Right lobe of liver (tissue), 6 donors: Measurements from ENCODE around the gene CUL7. TPM values are rescaled to one million over a fixed set of nuclear protein-coding genes. Genes with fewer than 3 reads are reported as not detected.

Experiments used
- ATAC-seq, 4 donors: fragments of 200-7000 bp; cut with Tn5 transposase; one replicate each; pipeline ENCODE4 v1.9.1; 2020; ENCODE audit warnings: mild to moderate bottlenecking in 4 of 4, moderate library complexity in 4 of 4
- DNase-seq, 3 donors: peaks; one replicate each; pipeline ENCODE4 v3.0.0-alpha.2; 2020
- H3K27ac ChIP-seq, 3 donors: fragments of 200-600 bp; one replicate each; pipeline ENCODE4 v1.8.0; 2022
- H3K27me3 ChIP-seq, 2 donors: fragments of 200-600 bp; one replicate each; pipeline ENCODE4 v1.8.0; 2022
- H3K36me3 ChIP-seq, 4 donors: fragments of 200-600 bp; sonication (generic) in 1 of 4; one replicate each; pipeline versions ENCODE4 v1.5.1 to v1.8.0; 2017 to 2022; ENCODE audit warnings: control low read depth in 1 of 4
- H3K4me1 ChIP-seq, 4 donors: fragments of 200-600 bp; sonication (generic) in 1 of 4; one replicate each; pipeline versions ENCODE4 v1.5.1 to v1.8.0; 2017 to 2022; ENCODE audit warnings: control low read depth in 1 of 4
- H3K4me3 ChIP-seq, 3 donors: fragments of 200-600 bp; one replicate each; pipeline ENCODE4 v1.8.0; 2022
- H3K9me3 ChIP-seq, 4 donors: fragments of 200-600 bp; sonication (generic) in 1 of 4; one replicate each; pipeline versions ENCODE4 v1.5.1 to v1.8.0; 2017 to 2022; ENCODE audit warnings: control low read depth in 1 of 4
- CTCF ChIP-seq, 4 donors: fragments of 200-600 bp in 3 of 4; fragments of 450-650 bp in 1 of 4; IDR thresholded peaks; one replicate each; pipeline versions ENCODE4 v1.5.1 to v1.8.0; 2016 to 2022; ENCODE audit warnings: antibody characterized with exemption in 4 of 4, mild to moderate bottlenecking in 2 of 4
- POLR2A ChIP-seq: fragments of 450-650 bp; IDR thresholded peaks from one replicate; pipeline ENCODE4 v1.6.1; 2017; ENCODE audit warnings: antibody characterized with exemption, mild to moderate bottlenecking
- WGBS: methylation state at CpG from one replicate; pipeline ENCODE4 v1.1.6; 2018; ENCODE audit warnings: low coverage, low lambda C conversion rate; ENCODE audit not compliant: insufficient coverage; ENCODE audit errors: missing lambda C conversion rate; 5-methylcytosine and 5-hydroxymethylcytosine counted together
- intact Hi-C, 2 donors: fragments of 100-400 bp; cut with DNase I; formaldehyde crosslinking; loops; one replicate each; pipeline versions ENCODE4 v1.11.2 to v1.14.1; 2022
- total RNA-seq, 6 experiments: library from RNA; depleted of rRNA in 2 of 6; stranded (reverse); fragments of >200 nt in 2 of 6; fragmentation: NEBNext Ultra II Directional in 3 of 6; extraction: Animal tissue kit (Norgen Biotek cat#: 25700) in 3 of 6; gene quantifications; one replicate each; pipeline versions ENCODE4 v1.1.0 to v1.2.4, GENCODE V29; 2016 to 2023
- donor health status: DM: no; HTN: yes; CAD: no.
- donor health status: DM: no; HTN: no; CAD: no.
- donor health status: DM: no; HTN: no; CAD: no.
- donor health status: DM: no; HTN: yes; CAD: no.
- donor health status: DM: no; HTN: yes; CAD: no.

The CUL7 gene
- total RNA-seq, 6 experiments from 2014 or later: 6.5 to 12.7 (median 8.8) TPM

- H3K27me3 ChIP-seq: no peaks in the 10 kb centered on the region
- TF ChIP-seq POLR2A: no peak
- TF ChIP-seq CTCF (IDR thresholded peaks at IDR 0.05): no peak
- intact Hi-C loops: no loop called here
- no peak overlapping the region for H3K4me3 ChIP-seq
- no peaks in the 10 kb centered on the region for H3K9me3 ChIP-seq
- no peaks in the 10 kb centered on the region for H3K36me3 ChIP-seq
- H3K4me1 ChIP-seq: no peaks in the 10 kb centered on the region
- no peak overlapping the region for H3K27ac ChIP-seq
- no peak for DNase-seq
- 77% methylated on average over 3 of the region's 8 CpGs for WGBS
- peak in 1 of 4 donors; percentile 24 for ATAC-seq
These were observed 42.9 kb upstream of the CUL7 start for GRCh38 chr6:43096451-43097097.

GRCh38 chr6:43095939-43096338 lies 42.3 kb upstream of the CUL7 start:
- Histone ChIP-seq H3K36me3 (no peaks in the 10 kb centered on the region), H3K4me3 (no peak overlapping the region), H3K9me3 (no peaks in the 10 kb centered on the region), H3K27ac (no peak overlapping the region), H3K27me3 (no peaks in the 10 kb centered on the region), H3K4me1 (no peaks in the 10 kb centered on the region)
- ATAC-seq (no peak), DNase-seq (no peak)
- WGBS: 66% methylated on average over 6 of the region's 7 CpGs
- intact Hi-C loops: no loop called here
- TF ChIP-seq POLR2A: no peak
- TF ChIP-seq CTCF (IDR thresholded peaks at IDR 0.05): no peak

- peak overlapping the region in 2 of 3 donors; percentile 15 to 38 for H3K4me3 ChIP-seq
- H3K4me1 ChIP-seq: no peaks in the 10 kb centered on the region
- ATAC-seq (peak; percentile 80 to 93 (median 82)), DNase-seq (no peak)
- no peaks in the 10 kb centered on the region for H3K27me3 ChIP-seq
- intact Hi-C loops: no loop called here
- 54% methylated on average over 9 of the region's 9 CpGs for WGBS
- no peaks in the 10 kb centered on the region for H3K9me3 ChIP-seq
- TF ChIP-seq CTCF (IDR thresholded peaks at IDR 0.05) (no peak), POLR2A (no peak)
- no peak overlapping the region for H3K27ac ChIP-seq
- H3K36me3 ChIP-seq: no peaks in the 10 kb centered on the region
These were observed 40.0 kb upstream of the CUL7 start for GRCh38 chr6:43093436-43094289.

- Histone ChIP-seq H3K4me3 (no peak overlapping the region), H3K9me3 (no peaks in the 10 kb centered on the region), H3K27ac (no peak overlapping the region), H3K27me3 (no peaks in the 10 kb centered on the region), H3K4me1 (no peaks in the 10 kb centered on the region), H3K36me3 (no peaks in the 10 kb centered on the region)
- intact Hi-C loops: no loop called here
- ATAC-seq: no peak
- no peak for DNase-seq
- TF ChIP-seq CTCF (IDR thresholded peaks at IDR 0.05) (no peak), POLR2A (no peak)
These were observed 39.0 kb upstream of the CUL7 start for GRCh38 chr6:43092635-43093034.
